Activated B cell treated with CpG ODN at 0.5 μM for 24 hours (primary cell): ENCODE measurements around the gene RPAP3. TPM values are rescaled to one million over a fixed set of nuclear protein-coding genes. Genes with fewer than 3 reads are reported as not detected.

ENCODE experiments used
- ATAC-seq: fragments of 200-7000 bp; cut with Tn5 transposase; one replicate; pipeline ENCODE4 v1.10.0; 2021; ENCODE audit warnings: low read depth, mild to moderate bottlenecking, moderate library complexity
- CTCF ChIA-PET: fragments of 350-600 bp; sonication (Branson Sonifier 250); formaldehyde crosslinking; loops from one replicate; lab custom pipeline; 2021; ENCODE audit warnings: antibody characterized with exemption; lab: Charles Lee
- POLR2A ChIA-PET: fragments of 350-600 bp; sonication (Branson Sonifier 250); formaldehyde crosslinking; loops from one replicate; lab custom pipeline; 2021; ENCODE audit warnings: antibody characterized with exemption; lab: Charles Lee
- DNase-seq: peaks from one replicate; pipeline ENCODE4 v3.0.0; 2022
- H3K27ac Mint-ChIP-seq: one replicate; pipeline ENCODE4 v1.8.0; 2020; ENCODE audit warnings: mixed read lengths
- H3K27me3 Mint-ChIP-seq: one replicate; pipeline ENCODE4 v1.8.0; 2021; ENCODE audit warnings: mixed read lengths
- H3K36me3 Mint-ChIP-seq: one replicate; pipeline ENCODE4 v1.8.0; 2021; ENCODE audit warnings: low read depth, mixed read lengths
- H3K4me1 Mint-ChIP-seq: one replicate; pipeline ENCODE4 v1.8.0; 2021; ENCODE audit warnings: mixed read lengths
- H3K4me3 Mint-ChIP-seq: one replicate; pipeline ENCODE4 v1.8.0; 2020; ENCODE audit warnings: mild to moderate bottlenecking, mixed read lengths
- H3K9me3 Mint-ChIP-seq: one replicate; pipeline ENCODE4 v1.8.0; 2020; ENCODE audit warnings: mixed read lengths
- CTCF ChIP-seq: fragments of 200-600 bp; IDR thresholded peaks from one replicate; pipeline ENCODE4 v1.8.0; 2022; ENCODE audit warnings: antibody characterized with exemption, mild to moderate bottlenecking
- intact Hi-C: fragments of 100-400 bp; cut with micrococcal nuclease; formaldehyde crosslinking; loops from one replicate; pipeline ENCODE4 v1.15.1; 2024
- total RNA-seq: library from RNA; stranded (reverse); gene quantifications from 2 replicates; pipeline ENCODE4 v1.2.3, GENCODE V29; 2022

RPAP3 gene
- total RNA-seq, 1 donor from 2014 or later: 60.5 TPM

GRCh38 chr12:47744005-47744651, 38.3 kb upstream of the RPAP3 start:
- no peak overlapping the region for H3K4me3 Mint-ChIP-seq
- no peak overlapping the region for H3K27ac Mint-ChIP-seq
- DNase-seq (no peak), ATAC-seq (no peak)
- no peaks in the 10 kb centered on the region for H3K36me3 Mint-ChIP-seq
- CTCF ChIA-PET: interaction anchor here (0.6 to 10.0 kb wide), 16 partner anchors 10 to 1103 kb away, joined by 3 to 416 read pairs (median 12); partner anchors contain the start of genes ENDOU, RAPGEF3 and SLC48A1
- no peak for TF ChIP-seq CTCF
- intact Hi-C loops: no loop called here
- no peaks in the 10 kb centered on the region for H3K9me3 Mint-ChIP-seq
- POLR2A ChIA-PET: interaction anchor here (0.6 to 6.6 kb wide), 10 partner anchors 13 to 225 kb away, joined by 3 to 84 read pairs (median 3); partner anchors contain the start of genes RAPGEF3 and SLC48A1
- no peaks in the 10 kb centered on the region for H3K27me3 Mint-ChIP-seq
- peaks cover 78% of the 10 kb centered on the region for H3K4me1 Mint-ChIP-seq

- H3K4me1 Mint-ChIP-seq: peaks cover 79% of the 10 kb centered on the region
- no peaks in the 10 kb centered on the region for H3K27me3 Mint-ChIP-seq
- TF ChIP-seq CTCF: no peak
- no peaks in the 10 kb centered on the region for H3K36me3 Mint-ChIP-seq
- ChIA-PET CTCF (interaction anchor here (0.6 to 10.0 kb wide), 26 partner anchors 9 to 1103 kb away, joined by 3 to 416 read pairs (median 9); partner anchors contain the start of genes ENDOU, RAPGEF3 and SLC48A1), POLR2A (interaction anchor here (0.6 to 6.6 kb wide), 8 partner anchors 14 to 224 kb away, joined by 3 to 84 read pairs (median 7); partner anchors contain the start of genes ENDOU, RAPGEF3 and SLC48A1)
- H3K27ac Mint-ChIP-seq: no peak overlapping the region
- DNase-seq (no peak), ATAC-seq (no peak)
- intact Hi-C loops: no loop called here
- no peak overlapping the region for H3K4me3 Mint-ChIP-seq
- H3K9me3 Mint-ChIP-seq: no peaks in the 10 kb centered on the region
These were observed 37.6 kb upstream of the RPAP3 start for GRCh38 chr12:47743311-47743860.

GRCh38 chr12:47742253-47742825, 36.5 kb upstream of the RPAP3 start:
- Mint-ChIP-seq H3K4me1 (peaks cover 73% of the 10 kb centered on the region), H3K4me3 (no peak overlapping the region), H3K36me3 (no peaks in the 10 kb centered on the region), H3K9me3 (no peaks in the 10 kb centered on the region), H3K27ac (peak overlapping the region; percentile 1), H3K27me3 (no peaks in the 10 kb centered on the region)
- intact Hi-C loops: loop anchor here (1.0 kb wide), 6 partner anchors 13 to 96 kb away; partner anchors contain the start of gene SLC48A1
- ChIA-PET CTCF (interaction anchor here (0.8 to 10.0 kb wide), 28 partner anchors 10 to 710 kb away, joined by 3 to 416 read pairs (median 8); partner anchors contain the start of genes ENDOU, RAPGEF3, RPAP3 and SLC48A1), POLR2A (interaction anchor here (0.9 to 6.6 kb wide), 9 partner anchors 10 to 96 kb away, joined by 4 to 84 read pairs (median 5); partner anchors contain the start of genes ENDOU, RAPGEF3 and SLC48A1)
- DNase-seq: peak; percentile 71
- ATAC-seq: peak; percentile 20
- no peak for TF ChIP-seq CTCF

- ChIA-PET CTCF (interaction anchor here (0.8 to 10.0 kb wide), 21 partner anchors 9 to 107 kb away, joined by 3 to 416 read pairs (median 11); partner anchors contain the start of genes ENDOU, RAPGEF3, RPAP3 and SLC48A1), POLR2A (interaction anchor here (0.8 to 6.6 kb wide), 12 partner anchors 9 to 97 kb away, joined by 3 to 84 read pairs (median 6); partner anchors contain the start of genes ENDOU, HDAC7, RAPGEF3 and RPAP3)
- Mint-ChIP-seq H3K27me3 (no peaks in the 10 kb centered on the region), H3K4me3 (peak overlapping the region; percentile 33), H3K9me3 (no peaks in the 10 kb centered on the region), H3K27ac (peak overlapping the region; percentile 82), H3K4me1 (peaks cover 63% of the 10 kb centered on the region), H3K36me3 (no peaks in the 10 kb centered on the region)
- DNase-seq (no peak), ATAC-seq (peak; percentile 32)
- intact Hi-C loops: loop anchor here (2.0 kb wide), 1 partner anchor 35 kb away; the partner anchor contains the start of gene RPAP3
- TF ChIP-seq CTCF: no peak
These were observed 35.5 kb upstream of the RPAP3 start for GRCh38 chr12:47741340-47741703.
